ENCODE results near the gene DCST1.

The DCST1 gene

DNA sequence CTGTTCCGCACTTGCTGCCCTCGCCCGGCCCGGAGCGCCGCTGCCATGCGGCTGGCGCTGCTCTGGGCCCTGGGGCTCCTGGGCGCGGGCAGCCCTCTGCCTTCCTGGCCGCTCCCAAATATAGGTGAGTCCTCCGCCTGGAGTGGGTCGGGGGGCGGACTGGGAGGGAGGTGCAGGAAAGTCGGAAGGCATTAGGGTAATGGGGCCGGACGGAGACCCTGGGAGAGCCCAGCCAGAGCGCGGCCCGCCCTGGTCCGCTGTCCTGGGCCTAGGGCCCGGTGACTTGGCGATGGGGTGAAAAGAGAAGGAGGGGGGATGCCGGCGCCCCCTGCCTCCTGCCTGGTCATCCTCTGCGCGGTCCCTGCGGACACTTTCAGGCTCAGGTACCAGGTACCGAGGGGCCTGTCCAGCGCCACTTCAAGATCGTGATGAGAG, 17.7 kb downstream of the DCST1 start:
- Histone ChIP-seq H3K4me1 (ENCODE audit: insufficient read depth, low read length) (peaks cover 24% of the 10 kb centered on the region), H3K4me3 (ENCODE audit: low read length) (peak overlapping the region; percentile 80), H2AFZ (ENCODE audit: low read depth, low read length) (peak overlapping the region; percentile 91), H3K9me3 (ENCODE audit: low read length) (no peaks in the 10 kb centered on the region), H3K27me3 (ENCODE audit: insufficient read depth, low read length) (no peaks in the 10 kb centered on the region), H3K36me3 (ENCODE audit: insufficient read depth, low read length) (peaks cover 6% of the 10 kb centered on the region)

DNA sequence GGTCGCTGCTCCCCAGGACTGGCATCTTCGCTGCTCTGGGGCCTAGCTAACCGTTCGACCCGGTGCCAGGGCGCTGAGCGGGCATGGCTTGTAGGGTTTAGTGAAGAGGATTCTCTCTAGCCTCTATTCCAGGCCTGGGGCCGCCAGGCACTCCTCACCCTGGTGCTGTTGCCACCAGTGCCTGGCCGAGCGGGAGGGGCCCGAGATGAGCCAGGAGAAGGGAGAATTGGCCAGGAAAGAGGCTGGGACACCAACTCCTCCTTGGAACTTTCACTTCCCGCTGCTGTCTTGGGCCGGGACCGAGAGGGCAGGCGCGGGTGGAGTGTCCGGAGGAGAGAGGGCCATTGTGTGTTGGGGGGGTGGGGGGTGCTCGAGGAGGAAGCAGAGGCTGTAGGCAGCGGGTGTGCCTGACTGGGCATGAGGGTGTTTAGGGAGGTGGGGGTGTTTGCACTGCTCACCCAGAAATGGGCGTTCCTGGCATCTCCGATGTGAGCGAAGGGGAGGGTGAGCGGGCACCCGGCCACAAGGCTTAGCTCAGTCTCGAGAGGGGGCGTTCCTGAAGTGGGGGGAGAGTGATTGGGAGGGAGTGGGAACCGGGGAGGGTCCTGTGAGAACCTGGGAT, 18.3 kb downstream of the DCST1 start:
- H3K36me3 ChIP-seq (ENCODE audit: insufficient read depth, low read length), result peaks cover 6% of the 10 kb centered on the region
- peak overlapping the region; percentile 80 for H3K4me3 ChIP-seq (ENCODE audit: low read length)
- no peaks in the 10 kb centered on the region for H3K9me3 ChIP-seq (ENCODE audit: low read length)
- H2AFZ ChIP-seq (ENCODE audit: low read depth, low read length), result peak overlapping the region; percentile 91
- peaks cover 24% of the 10 kb centered on the region for H3K4me1 ChIP-seq (ENCODE audit: insufficient read depth, low read length)
- H3K27me3 ChIP-seq (ENCODE audit: insufficient read depth, low read length), result no peaks in the 10 kb centered on the region

GRCh38 chr1:155052439-155053395, 19.1 kb downstream of the DCST1 start:
- no peaks in the 10 kb centered on the region for H3K9me3 ChIP-seq (ENCODE audit: low read length)
- H3K27me3 ChIP-seq (ENCODE audit: insufficient read depth, low read length), result no peaks in the 10 kb centered on the region
- H2AFZ ChIP-seq (ENCODE audit: low read depth, low read length), result no peak overlapping the region
- peaks cover 13% of the 10 kb centered on the region for H3K36me3 ChIP-seq (ENCODE audit: insufficient read depth, low read length)
- H3K4me3 ChIP-seq (ENCODE audit: low read length), result peak overlapping the region; percentile 80
- H3K4me1 ChIP-seq (ENCODE audit: insufficient read depth, low read length), result peaks cover 24% of the 10 kb centered on the region

- Histone ChIP-seq H3K27me3 (ENCODE audit: insufficient read depth, low read length) (no peaks in the 10 kb centered on the region), H3K4me3 (ENCODE audit: low read length) (no peak overlapping the region), H3K9me3 (ENCODE audit: low read length) (no peaks in the 10 kb centered on the region), H3K36me3 (ENCODE audit: insufficient read depth, low read length) (peaks cover 20% of the 10 kb centered on the region), H3K4me1 (ENCODE audit: insufficient read depth, low read length) (peaks cover 24% of the 10 kb centered on the region), H2AFZ (ENCODE audit: low read depth, low read length) (no peak overlapping the region)
Observed at GRCh38 chr1:155053531-155054105, 20.0 kb downstream of the DCST1 start.

GRCh38 chr1:155057104-155057503, 23.5 kb downstream of the DCST1 start:
- H3K36me3 ChIP-seq (ENCODE audit: insufficient read depth, low read length), result peaks cover 20% of the 10 kb centered on the region
- no peaks in the 10 kb centered on the region for H3K9me3 ChIP-seq (ENCODE audit: low read length)
- peaks cover 8% of the 10 kb centered on the region for H3K4me1 ChIP-seq (ENCODE audit: insufficient read depth, low read length)
- H2AFZ ChIP-seq (ENCODE audit: low read depth, low read length), result no peak overlapping the region
- no peak overlapping the region for H3K4me3 ChIP-seq (ENCODE audit: low read length)
- no peaks in the 10 kb centered on the region for H3K27me3 ChIP-seq (ENCODE audit: insufficient read depth, low read length)

DNA sequence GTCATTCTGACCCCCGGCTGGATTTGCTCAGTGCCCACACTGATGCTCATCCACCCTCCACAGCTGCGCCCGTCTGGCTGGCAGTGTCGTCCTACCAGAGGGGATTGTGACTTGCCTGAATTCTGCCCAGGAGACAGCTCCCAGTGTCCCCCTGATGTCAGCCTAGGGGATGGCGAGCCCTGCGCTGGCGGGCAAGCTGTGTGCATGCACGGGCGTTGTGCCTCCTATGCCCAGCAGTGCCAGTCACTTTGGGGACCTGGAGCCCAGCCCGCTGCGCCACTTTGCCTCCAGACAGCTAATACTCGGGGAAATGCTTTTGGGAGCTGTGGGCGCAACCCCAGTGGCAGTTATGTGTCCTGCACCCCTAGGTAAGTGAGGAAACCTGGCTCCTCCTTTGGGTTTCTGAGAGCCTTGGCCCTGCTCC, 24.2 kb downstream of the DCST1 start:
- Histone ChIP-seq H2AFZ (ENCODE audit: low read depth, low read length) (no peak overlapping the region), H3K4me1 (ENCODE audit: insufficient read depth, low read length) (peaks cover 5% of the 10 kb centered on the region), H3K36me3 (ENCODE audit: insufficient read depth, low read length) (peaks cover 20% of the 10 kb centered on the region), H3K27me3 (ENCODE audit: insufficient read depth, low read length) (no peaks in the 10 kb centered on the region), H3K4me3 (ENCODE audit: low read length) (no peak overlapping the region), H3K9me3 (ENCODE audit: low read length) (no peaks in the 10 kb centered on the region)

DNA sequence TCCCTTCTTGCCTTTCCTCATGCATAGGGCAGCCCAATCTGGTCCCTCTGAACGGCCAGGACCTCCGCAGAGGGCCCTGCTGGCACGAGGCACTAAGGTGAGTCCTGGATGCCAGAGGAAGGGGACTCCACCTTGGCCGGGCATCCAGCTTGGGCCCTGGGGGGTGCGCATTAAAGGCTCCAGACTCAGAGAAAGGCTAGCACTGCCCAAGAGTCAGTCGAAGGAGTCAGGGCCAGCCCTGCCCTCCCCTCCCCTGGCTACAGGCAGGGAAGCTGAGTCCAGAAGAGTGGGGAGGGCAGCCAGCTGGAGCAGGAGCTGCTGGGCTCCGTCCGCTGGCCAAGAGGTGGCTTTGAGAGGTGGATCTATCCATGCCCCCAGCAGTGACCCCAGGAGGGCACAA, 27.1 kb downstream of the DCST1 start:
- peaks cover 20% of the 10 kb centered on the region for H3K4me1 ChIP-seq (ENCODE audit: insufficient read depth, low read length)
- peaks cover 18% of the 10 kb centered on the region for H3K36me3 ChIP-seq (ENCODE audit: insufficient read depth, low read length)
- no peaks in the 10 kb centered on the region for H3K9me3 ChIP-seq (ENCODE audit: low read length)
- no peak overlapping the region for H3K4me3 ChIP-seq (ENCODE audit: low read length)
- H2AFZ ChIP-seq (ENCODE audit: low read depth, low read length), result no peak overlapping the region
- H3K27me3 ChIP-seq (ENCODE audit: insufficient read depth, low read length), result no peaks in the 10 kb centered on the region

GRCh38 chr1:155061381-155062150, 27.9 kb downstream of the DCST1 start:
- no peak overlapping the region for H3K4me3 ChIP-seq (ENCODE audit: low read length)
- no peaks in the 10 kb centered on the region for H3K9me3 ChIP-seq (ENCODE audit: low read length)
- peaks cover 15% of the 10 kb centered on the region for H3K36me3 ChIP-seq (ENCODE audit: insufficient read depth, low read length)
- no peaks in the 10 kb centered on the region for H3K27me3 ChIP-seq (ENCODE audit: insufficient read depth, low read length)
- H3K4me1 ChIP-seq (ENCODE audit: insufficient read depth, low read length), result peaks cover 20% of the 10 kb centered on the region
- H2AFZ ChIP-seq (ENCODE audit: low read depth, low read length), result no peak overlapping the region

- Histone ChIP-seq H3K4me3 (ENCODE audit: low read length) (no peak overlapping the region), H3K27me3 (ENCODE audit: insufficient read depth, low read length) (no peaks in the 10 kb centered on the region), H3K9me3 (ENCODE audit: low read length) (no peaks in the 10 kb centered on the region), H3K4me1 (ENCODE audit: insufficient read depth, low read length) (peaks cover 20% of the 10 kb centered on the region), H2AFZ (ENCODE audit: low read depth, low read length) (no peak overlapping the region), H3K36me3 (ENCODE audit: insufficient read depth, low read length) (peaks cover 20% of the 10 kb centered on the region)
Observed at GRCh38 chr1:155062151-155062686, 28.6 kb downstream of the DCST1 start.

GRCh38 chr1:155062702-155063411, 29.2 kb downstream of the DCST1 start:
- Histone ChIP-seq H3K27me3 (ENCODE audit: insufficient read depth, low read length) (no peaks in the 10 kb centered on the region), H2AFZ (ENCODE audit: low read depth, low read length) (no peak overlapping the region), H3K4me3 (ENCODE audit: low read length) (peak overlapping the region; percentile 78), H3K9me3 (ENCODE audit: low read length) (no peaks in the 10 kb centered on the region), H3K4me1 (ENCODE audit: insufficient read depth, low read length) (peaks cover 20% of the 10 kb centered on the region), H3K36me3 (ENCODE audit: insufficient read depth, low read length) (peaks cover 17% of the 10 kb centered on the region)

- H2AFZ ChIP-seq (ENCODE audit: low read depth, low read length), result peak within 1 kb of the TSS; percentile 53
- no peaks in the 10 kb centered on the region for H3K9me3 ChIP-seq (ENCODE audit: low read length)
- peaks cover 20% of the 10 kb centered on the region for H3K4me1 ChIP-seq (ENCODE audit: insufficient read depth, low read length)
- peak within 1 kb of the TSS; percentile 78 for H3K4me3 ChIP-seq (ENCODE audit: low read length)
- no peaks in the 10 kb centered on the region for H3K27me3 ChIP-seq (ENCODE audit: insufficient read depth, low read length)
- H3K36me3 ChIP-seq (ENCODE audit: insufficient read depth, low read length), result peaks cover 17% of the 10 kb centered on the region
Observed at GRCh38 chr1:155063550-155064110, 30.0 kb downstream of the DCST1 start, which contains the start of gene EFNA4. TSS of gene EFNA4 (plus strand) at chr1:155063740. CDS start at chr1:155063824, 84 bp downstream.
